Stomach (tissue), 9 donors: ENCODE results near the gene PTPRT. TPM values are rescaled to one million over a fixed set of nuclear protein-coding genes. Genes with fewer than 3 reads are reported as not detected.

Experiments used
- DNase-seq, 2 donors: peaks; one replicate each; pipeline versions ENCODE4 v3.0.0 to v3.0.0-alpha.2; 2013 to 2019
- H3K27ac ChIP-seq, 5 donors: fragments of 200-600 bp in 4 of 5; sonication (generic) in 4 of 5; one replicate each; pipeline ENCODE4 v1.5.1; 2013 to 2019; ENCODE audit warnings: mild to moderate bottlenecking in 1 of 5, moderate library complexity in 1 of 5
- H3K27me3 ChIP-seq, 3 donors: fragments of 200-600 bp; sonication (generic); one replicate each; pipeline ENCODE4 v1.5.1; 2017 to 2019; ENCODE audit warnings: mixed run types in 1 of 3
- H3K36me3 ChIP-seq, 4 donors: fragments of 200-600 bp; sonication (generic); 1 replicate in 3 of 4; 2 replicates in 1 of 4; pipeline ENCODE4 v1.5.1; 2016 to 2019
- H3K4me1 ChIP-seq, 4 donors: fragments of 200-600 bp; sonication (generic); one replicate each; pipeline ENCODE4 v1.5.1; 2016 to 2019
- H3K4me3 ChIP-seq, 4 donors: fragments of 200-600 bp; sonication (generic) in 3 of 4; one replicate each; pipeline ENCODE4 v1.5.1; 2016 to 2019; ENCODE audit warnings: mild to moderate bottlenecking in 1 of 4
- H3K9me3 ChIP-seq, 4 donors: fragments of 200-600 bp; sonication (generic); one replicate each; pipeline ENCODE4 v1.5.1; 2016 to 2019
- EP300 ChIP-seq: sonication (generic); formaldehyde crosslinking; IDR thresholded peaks from one replicate; pipeline ENCODE4 v1.6.1; 2017; ENCODE audit warnings: antibody characterized with exemption
- POLR2A ChIP-seq, 4 donors: fragments of 450-650 bp; IDR thresholded peaks; one replicate each; pipeline ENCODE4 v1.6.1; 2016; ENCODE audit warnings: antibody characterized with exemption in 4 of 4, control low read depth in 2 of 4, mild to moderate bottlenecking in 1 of 4, moderate library complexity in 1 of 4
- POLR2AphosphoS5 ChIP-seq, 3 donors: sonication (generic); formaldehyde crosslinking; IDR thresholded peaks; one replicate each; pipeline ENCODE4 v1.6.1; 2016; ENCODE audit warnings: antibody characterized with exemption in 3 of 3
- WGBS, 5 donors: extraction: QIAGEN DNeasy Blood & Tissue Kit in 3 of 5; methylation state at CpG; one replicate each; pipeline versions ENCODE4 v1.1.5 to v1.1.7; 2013 to 2018; 5-methylcytosine and 5-hydroxymethylcytosine counted together
- intact Hi-C: fragments of 100-400 bp; cut with DNase I; formaldehyde crosslinking; loops from one replicate; pipeline ENCODE4 v1.15.1; 2023; ENCODE audit warnings: low total_unique reads
- polyA plus RNA-seq, 3 donors: library from polyadenylated mRNA; stranded (reverse); fragments of 200-250 nt; gene quantifications; one replicate each; pipeline ENCODE4 v1.2.3, GENCODE V29; 2013
- total RNA-seq, 5 donors: library from RNA; depleted of rRNA; stranded (reverse); fragments of >200 nt; gene quantifications; one replicate each; pipeline versions ENCODE4 v1.1.0 to v1.2.3, GENCODE V29; 2014 to 2016
- TF ChIP-seq, protein P1 (sequence below), 7 experiments: fragments of 450-650 bp in 4 of 7; fragments of 200-600 bp in 3 of 7; sonication (generic) in 3 of 7; IDR thresholded peaks; one replicate each; pipeline ENCODE4 v1.5.1; 2016 to 2019; ENCODE audit warnings: antibody characterized with exemption in 7 of 7, control low read depth in 2 of 7, mild to moderate bottlenecking in 1 of 7
- donor health status: healthy with polysubstance abuse.
- donor health status: Bipolar disorder and iron deficiency.
- donor health status: healthy.

The PTPRT gene
- total and polyA plus RNA-seq, 8 donors, result 0.05 to 11.6 (median 1.7) TPM; not detected in 2

DNA sequence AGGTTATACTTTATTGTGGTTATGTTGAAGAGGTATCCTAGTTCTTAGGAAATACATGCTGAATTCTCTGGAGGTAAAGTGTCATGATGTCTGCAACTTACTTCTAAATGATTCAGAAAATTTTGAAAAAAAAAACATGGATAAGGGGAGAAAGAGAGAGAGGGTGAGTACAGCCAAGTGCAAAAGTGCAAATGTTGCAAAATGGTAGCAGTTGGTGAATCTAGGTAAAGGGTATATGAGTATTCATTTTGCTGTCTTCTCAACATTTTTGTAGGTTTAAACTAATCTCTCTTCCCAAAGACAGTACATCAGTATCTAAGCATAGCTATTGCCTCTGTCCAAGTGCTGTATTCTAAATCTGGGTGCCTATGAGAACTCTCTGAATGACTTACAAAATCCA is 992.1 kb downstream of the PTPRT start:
- TF ChIP-seq, protein P1, sequence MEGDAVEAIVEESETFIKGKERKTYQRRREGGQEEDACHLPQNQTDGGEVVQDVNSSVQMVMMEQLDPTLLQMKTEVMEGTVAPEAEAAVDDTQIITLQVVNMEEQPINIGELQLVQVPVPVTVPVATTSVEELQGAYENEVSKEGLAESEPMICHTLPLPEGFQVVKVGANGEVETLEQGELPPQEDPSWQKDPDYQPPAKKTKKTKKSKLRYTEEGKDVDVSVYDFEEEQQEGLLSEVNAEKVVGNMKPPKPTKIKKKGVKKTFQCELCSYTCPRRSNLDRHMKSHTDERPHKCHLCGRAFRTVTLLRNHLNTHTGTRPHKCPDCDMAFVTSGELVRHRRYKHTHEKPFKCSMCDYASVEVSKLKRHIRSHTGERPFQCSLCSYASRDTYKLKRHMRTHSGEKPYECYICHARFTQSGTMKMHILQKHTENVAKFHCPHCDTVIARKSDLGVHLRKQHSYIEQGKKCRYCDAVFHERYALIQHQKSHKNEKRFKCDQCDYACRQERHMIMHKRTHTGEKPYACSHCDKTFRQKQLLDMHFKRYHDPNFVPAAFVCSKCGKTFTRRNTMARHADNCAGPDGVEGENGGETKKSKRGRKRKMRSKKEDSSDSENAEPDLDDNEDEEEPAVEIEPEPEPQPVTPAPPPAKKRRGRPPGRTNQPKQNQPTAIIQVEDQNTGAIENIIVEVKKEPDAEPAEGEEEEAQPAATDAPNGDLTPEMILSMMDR (IDR thresholded peaks at IDR 0.05), result no peak
- no peak for TF ChIP-seq POLR2A (IDR thresholded peaks at IDR 0.05)
- TF ChIP-seq EP300, result no peak
- no peak for TF ChIP-seq POLR2AphosphoS5 (IDR thresholded peaks at IDR 0.05)
- DNase-seq, result no peak
- intact Hi-C loops, result no loop called here
- Histone ChIP-seq H3K9me3 (no peaks in the 10 kb centered on the region), H3K4me3 (no peak overlapping the region), H3K27me3 (no peaks in the 10 kb centered on the region), H3K27ac (no peak overlapping the region), H3K36me3 (no peaks in the 10 kb centered on the region), H3K4me1 (no peaks in the 10 kb centered on the region)

DNA sequence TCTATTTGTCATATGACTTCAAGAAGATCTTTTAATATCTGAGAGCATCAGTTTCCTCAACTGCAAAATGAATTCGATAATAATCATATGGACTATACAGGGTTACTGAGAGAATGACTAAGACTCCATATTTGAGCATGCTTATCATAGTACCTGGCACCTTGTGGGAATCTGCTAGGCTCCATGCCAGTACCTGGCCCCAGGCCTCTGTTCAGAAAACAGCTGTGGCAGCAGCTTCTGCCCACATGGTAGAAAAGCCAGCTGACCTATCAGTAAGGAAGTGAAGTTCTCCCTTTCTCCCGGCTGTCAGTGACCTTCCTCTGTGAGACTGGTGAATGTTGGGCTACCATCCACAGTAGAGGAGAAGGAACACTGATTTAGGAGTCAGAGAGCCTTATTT is 996.6 kb downstream of the PTPRT start:
- intact Hi-C loops, result no loop called here
- Histone ChIP-seq H3K9me3 (no peaks in the 10 kb centered on the region), H3K27ac (no peak overlapping the region), H3K36me3 (no peaks in the 10 kb centered on the region), H3K27me3 (no peaks in the 10 kb centered on the region), H3K4me3 (no peak overlapping the region), H3K4me1 (no peaks in the 10 kb centered on the region)
- no peak for DNase-seq
- TF ChIP-seq, protein P1 (IDR thresholded peaks at IDR 0.05), result no peak
- no peak for TF ChIP-seq EP300
- no peak for TF ChIP-seq POLR2A (IDR thresholded peaks at IDR 0.05)
- TF ChIP-seq POLR2AphosphoS5 (IDR thresholded peaks at IDR 0.05), result no peak
- WGBS, 5 donors, result 30 to 77% (median 68%) methylated on average over 2 of the region's 2 CpGs

DNA sequence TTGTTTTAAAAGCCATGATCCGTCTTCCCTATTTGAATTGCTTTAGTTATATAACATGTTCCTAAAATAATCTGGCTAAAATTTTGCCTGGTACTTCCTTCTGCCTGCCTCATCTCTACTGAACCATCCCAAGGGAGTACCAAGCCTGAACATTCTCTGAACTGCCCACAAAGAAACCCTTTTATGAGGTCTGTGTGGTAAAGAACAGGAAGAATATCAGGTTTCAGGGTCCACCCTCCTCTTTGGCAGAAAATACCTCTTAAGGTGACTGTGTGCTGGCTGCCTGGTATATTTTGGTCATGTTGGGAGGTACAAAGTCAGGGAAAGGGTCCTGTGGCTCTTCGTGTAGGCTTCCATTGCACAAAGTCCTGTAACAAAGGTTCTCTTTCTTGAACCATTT is 997.4 kb downstream of the PTPRT start:
- Histone ChIP-seq H3K9me3 (no peaks in the 10 kb centered on the region), H3K36me3 (no peaks in the 10 kb centered on the region), H3K27ac (no peak overlapping the region), H3K27me3 (no peaks in the 10 kb centered on the region), H3K4me1 (no peaks in the 10 kb centered on the region), H3K4me3 (no peak overlapping the region)
- WGBS, 5 donors, result 31 to 53% (median 44%) methylated on average over 2 of the region's 2 CpGs
- intact Hi-C loops, result no loop called here
- no peak for DNase-seq
- TF ChIP-seq POLR2A (IDR thresholded peaks at IDR 0.05) (no peak), POLR2AphosphoS5 (IDR thresholded peaks at IDR 0.05) (no peak), EP300 (no peak)
- TF ChIP-seq, protein P1 (IDR thresholded peaks at IDR 0.05), result no peak

DNA sequence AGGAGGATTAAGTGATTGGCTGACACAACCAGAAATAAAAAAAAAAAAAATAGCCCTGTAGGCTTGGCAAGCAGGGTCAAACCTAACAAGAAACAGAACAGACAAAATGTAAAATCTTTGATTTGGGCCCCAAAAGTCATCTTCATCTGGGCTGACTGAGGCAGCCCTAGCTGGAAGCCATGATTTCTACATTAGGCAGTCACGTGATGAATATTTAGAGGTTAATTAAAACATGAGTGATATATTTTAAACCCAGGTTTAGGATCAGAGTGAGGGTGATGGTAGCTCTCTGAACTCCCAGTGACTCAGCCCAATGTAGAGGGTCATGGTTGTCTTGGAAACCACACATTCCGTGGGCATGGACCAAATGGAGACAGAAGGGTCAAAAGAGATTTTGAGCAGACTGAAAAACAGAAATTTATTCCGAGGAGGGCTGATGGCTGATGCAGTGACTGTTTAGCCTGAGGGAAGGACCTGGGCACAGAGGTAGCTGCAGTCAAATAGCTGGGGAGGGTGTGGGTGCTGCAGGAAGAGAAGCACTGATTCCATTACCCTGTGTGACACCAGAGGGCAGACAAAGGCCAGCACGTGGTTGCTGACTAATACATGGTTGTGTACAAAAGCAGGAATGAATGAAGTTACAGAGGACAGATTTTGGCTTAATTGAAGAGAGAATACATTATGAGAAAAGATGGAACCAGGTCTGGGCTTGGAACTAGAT is 998.4 kb downstream of the PTPRT start:
- peak in 1 of 2 donors; percentile 5 for DNase-seq
- Histone ChIP-seq H3K4me3 (no peak overlapping the region), H3K9me3 (no peaks in the 10 kb centered on the region), H3K27ac (no peak overlapping the region), H3K27me3 (no peaks in the 10 kb centered on the region), H3K36me3 (no peaks in the 10 kb centered on the region), H3K4me1 (no peaks in the 10 kb centered on the region)
- intact Hi-C loops, result no loop called here
- TF ChIP-seq, protein P1 (IDR thresholded peaks at IDR 0.05), result no peak
- TF ChIP-seq POLR2A (IDR thresholded peaks at IDR 0.05) (no peak), POLR2AphosphoS5 (IDR thresholded peaks at IDR 0.05) (no peak), EP300 (no peak)
- WGBS, 5 donors, result 42 to 68% (median 53%) methylated on average over 4 of the region's 4 CpGs
